Ovary (tissue), 9 donors: ENCODE data around the gene GPRASP3. TPM values are rescaled to one million over a fixed set of nuclear protein-coding genes. Genes with fewer than 3 reads are reported as not detected.

ENCODE experiments used
- DNase-seq, 5 donors: peaks; one replicate each; pipeline ENCODE4 v3.0.0-alpha.2; 2019 to 2020
- H3K27ac ChIP-seq, 2 donors: fragments of 200-600 bp; one replicate each; pipeline versions ENCODE4 v1.5.1 to v1.8.0; 2019 to 2022
- H3K27me3 ChIP-seq: fragments of 200-600 bp; one replicate; pipeline ENCODE4 v1.8.0; 2022
- H3K36me3 ChIP-seq: fragments of 200-600 bp; sonication (generic); one replicate; pipeline ENCODE4 v1.5.1; 2019
- H3K4me1 ChIP-seq: one replicate; pipeline ENCODE4 v1.8.1; 2013; ENCODE audit warnings: mild to moderate bottlenecking, moderate library complexity; ENCODE audit not compliant: insufficient read depth
- H3K4me3 ChIP-seq: fragments of 200-600 bp; sonication (generic); one replicate; pipeline ENCODE4 v1.5.1; 2017
- H3K9me3 ChIP-seq, 2 donors: fragments of 200-600 bp in 1 of 2; sonication (generic) in 1 of 2; one replicate each; pipeline versions ENCODE4 v1.5.1 to v1.8.1; 2013 to 2019; ENCODE audit warnings: mild to moderate bottlenecking in 1 of 2, moderate library complexity in 1 of 2
- EP300 ChIP-seq: sonication (generic); formaldehyde crosslinking; IDR thresholded peaks from one replicate; pipeline ENCODE4 v1.6.1; 2017; ENCODE audit warnings: antibody characterized with exemption
- POLR2A ChIP-seq: fragments of 450-650 bp; IDR thresholded peaks from one replicate; pipeline ENCODE4 v1.6.1; 2017; ENCODE audit warnings: antibody characterized with exemption, mild to moderate bottlenecking, moderate library complexity
- WGBS, 3 donors: extraction: QIAGEN DNeasy Blood & Tissue Kit in 1 of 3; methylation state at CpG; one replicate each; pipeline versions ENCODE4 v1.1.5 to v1.1.7; 2013 to 2017; 5-methylcytosine and 5-hydroxymethylcytosine counted together
- intact Hi-C, 4 donors: fragments of 100-400 bp; cut with DNase I; formaldehyde crosslinking; loops; one replicate each; pipeline versions ENCODE4 v1.11.0 to v1.15.1; 2022 to 2023
- polyA plus RNA-seq, 2 donors: library from polyadenylated mRNA; stranded (reverse); fragments of 200-250 nt in 1 of 2; fragments of 350-450 nt in 1 of 2; fragmentation: Illumina TruSeq in 1 of 2; extraction: RNeasy Lipid Tissue Mini Kit (QIAGEN cat#74804) in 1 of 2; gene quantifications; one replicate each; pipeline ENCODE4 v1.2.3, GENCODE V29; 2013 to 2014
- small RNA-seq: library from RNA; depleted of rRNA; stranded (forward); fragments of <200 nt; gene quantifications from one replicate; pipeline ENCODE3, GENCODE V24; 2016
- total RNA-seq, 7 donors: library from RNA; depleted of rRNA in 2 of 7; stranded (reverse); fragments of >200 nt in 2 of 7; fragmentation: NEBNext Ultra II Directional in 3 of 7; extraction: Animal tissue kit (Norgen Biotek cat#: 25700) in 3 of 7; gene quantifications; one replicate each; pipeline versions ENCODE4 v1.1.0 to v1.2.4, GENCODE V29; 2016 to 2023
- TF ChIP-seq, protein P1 (sequence below), 3 donors: fragments of 450-650 bp in 2 of 3; fragments of 200-600 bp in 1 of 3; IDR thresholded peaks; one replicate each; pipeline versions ENCODE4 v1.5.1 to v1.8.0; 2016 to 2022; ENCODE audit warnings: antibody characterized with exemption in 3 of 3, mild to moderate bottlenecking in 1 of 3
- donor health status: DM: no; HTN: no; CAD: no; lungs with moderate emphysema.
- donor health status: DM: no; HTN: no; CAD: no.
- donor health status: Bipolar disorder and iron deficiency.
- donor health status: DM: yes; HTN: yes; CAD: no.
- donor health status: DM: no; HTN: no; CAD: no.
- donor health status: DM: yes; HTN: yes; CAD: no.

GPRASP3 gene
- total and polyA plus RNA-seq, 9 donors, result 3.2 to 15.4 (median 8.8) TPM

DNA sequence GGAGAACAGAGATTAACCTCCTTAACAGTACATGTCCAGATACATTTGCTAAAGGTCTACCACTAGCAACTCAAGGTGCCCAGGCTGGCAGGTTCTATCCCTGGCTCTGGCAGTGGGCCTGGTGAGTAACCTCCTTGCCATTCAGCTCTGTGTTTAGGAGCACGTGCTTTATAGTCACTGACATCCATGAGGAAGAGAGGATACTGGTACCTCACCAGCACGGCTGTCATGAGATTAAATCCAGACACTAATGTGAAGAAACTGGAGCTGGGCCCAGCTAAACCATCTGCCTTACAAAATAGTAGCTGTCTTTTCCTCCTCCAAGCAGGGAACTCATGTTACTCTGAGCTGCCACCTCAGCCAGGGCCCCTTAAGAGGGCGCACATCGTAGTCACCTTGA lies 45.3 kb downstream of the GPRASP3 start:
- H3K4me1 ChIP-seq, result peaks cover 1% of the 10 kb centered on the region
- TF ChIP-seq POLR2A (no peak), EP300 (no peak)
- TF ChIP-seq, protein P1, sequence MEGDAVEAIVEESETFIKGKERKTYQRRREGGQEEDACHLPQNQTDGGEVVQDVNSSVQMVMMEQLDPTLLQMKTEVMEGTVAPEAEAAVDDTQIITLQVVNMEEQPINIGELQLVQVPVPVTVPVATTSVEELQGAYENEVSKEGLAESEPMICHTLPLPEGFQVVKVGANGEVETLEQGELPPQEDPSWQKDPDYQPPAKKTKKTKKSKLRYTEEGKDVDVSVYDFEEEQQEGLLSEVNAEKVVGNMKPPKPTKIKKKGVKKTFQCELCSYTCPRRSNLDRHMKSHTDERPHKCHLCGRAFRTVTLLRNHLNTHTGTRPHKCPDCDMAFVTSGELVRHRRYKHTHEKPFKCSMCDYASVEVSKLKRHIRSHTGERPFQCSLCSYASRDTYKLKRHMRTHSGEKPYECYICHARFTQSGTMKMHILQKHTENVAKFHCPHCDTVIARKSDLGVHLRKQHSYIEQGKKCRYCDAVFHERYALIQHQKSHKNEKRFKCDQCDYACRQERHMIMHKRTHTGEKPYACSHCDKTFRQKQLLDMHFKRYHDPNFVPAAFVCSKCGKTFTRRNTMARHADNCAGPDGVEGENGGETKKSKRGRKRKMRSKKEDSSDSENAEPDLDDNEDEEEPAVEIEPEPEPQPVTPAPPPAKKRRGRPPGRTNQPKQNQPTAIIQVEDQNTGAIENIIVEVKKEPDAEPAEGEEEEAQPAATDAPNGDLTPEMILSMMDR (IDR thresholded peaks at IDR 0.05), result no peak
- intact Hi-C loops, result no loop called here
- 55 to 59% (median 56%) methylated on average over 4 of the region's 4 CpGs for WGBS, 3 donors
- H3K4me3 ChIP-seq, result no peak overlapping the region
- no peak for DNase-seq
- no peak overlapping the region for H3K27ac ChIP-seq
- H3K36me3 ChIP-seq, result no peaks in the 10 kb centered on the region
- no peaks in the 10 kb centered on the region for H3K27me3 ChIP-seq
- H3K9me3 ChIP-seq, result no peaks in the 10 kb centered on the region

DNA sequence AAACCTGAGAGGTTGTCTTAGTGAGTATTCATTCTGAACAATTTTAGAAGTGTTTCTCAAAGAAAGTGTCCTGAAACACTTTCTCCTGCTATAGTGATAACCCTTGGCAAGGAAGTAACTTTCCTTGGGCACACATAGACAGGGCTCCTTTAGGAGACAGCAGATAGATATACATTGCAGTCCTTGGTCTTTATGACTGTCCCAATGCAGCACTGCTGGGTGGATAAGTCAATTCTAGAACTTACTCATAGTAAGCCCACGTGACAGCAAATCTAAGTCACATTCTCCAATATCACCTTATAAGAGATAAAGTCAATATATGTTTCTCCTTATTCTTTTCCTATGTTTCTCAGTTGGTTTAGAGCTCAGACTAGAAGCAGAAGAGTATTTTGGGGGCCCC lies 46.7 kb downstream of the GPRASP3 start:
- TF ChIP-seq EP300, result no peak
- TF ChIP-seq, protein P1 (IDR thresholded peaks at IDR 0.05), result no peak
- no peak for TF ChIP-seq POLR2A
- H3K27ac ChIP-seq, result no peak overlapping the region
- H3K27me3 ChIP-seq, result no peaks in the 10 kb centered on the region
- DNase-seq, result no peak
- H3K4me1 ChIP-seq, result peaks cover 1% of the 10 kb centered on the region
- intact Hi-C loops, result no loop called here
- no peaks in the 10 kb centered on the region for H3K9me3 ChIP-seq
- H3K4me3 ChIP-seq, result no peak overlapping the region
- 59 to 67% (median 59%) methylated on average over 1 of the region's 1 CpG for WGBS, 3 donors
- H3K36me3 ChIP-seq, result no peaks in the 10 kb centered on the region

DNA sequence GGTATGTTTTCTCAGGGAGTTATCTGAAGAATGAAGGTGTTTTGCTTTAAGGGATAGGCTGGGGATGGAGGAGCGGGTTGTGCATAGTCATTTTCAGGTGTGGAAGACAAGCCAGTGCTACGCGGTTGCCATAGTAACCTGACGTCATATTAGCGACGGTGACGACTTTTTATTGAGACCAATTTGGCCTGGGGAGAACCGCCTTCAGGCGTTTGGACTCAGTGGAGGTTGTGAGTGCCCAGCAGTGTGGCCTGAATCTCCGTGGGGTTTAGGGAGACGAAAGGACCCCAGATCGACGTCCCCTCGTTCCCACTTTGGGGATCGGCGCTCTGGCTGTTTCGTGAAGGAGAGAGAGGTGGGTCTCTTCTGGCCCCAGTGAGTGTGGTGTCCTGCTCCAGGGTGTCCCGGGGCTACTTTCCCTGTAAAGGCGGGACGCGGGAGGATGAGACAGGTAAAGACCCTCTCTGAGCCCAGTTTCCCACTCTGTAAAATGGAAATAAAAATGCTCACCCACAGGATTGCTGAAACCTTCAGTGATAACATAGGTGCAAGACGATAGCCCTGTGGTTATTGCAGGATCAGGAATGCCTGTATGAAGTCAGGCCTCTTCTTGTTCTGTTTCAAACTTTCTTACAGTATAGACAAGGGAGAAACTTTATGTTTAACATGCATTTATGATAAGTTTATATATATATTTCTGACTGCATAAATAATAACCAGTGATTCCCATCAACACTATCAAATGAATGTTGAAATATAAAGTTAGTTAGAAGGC lies 48.6 kb downstream of the GPRASP3 start:
- intact Hi-C loops, result no loop called here
- Histone ChIP-seq H3K27me3 (no peaks in the 10 kb centered on the region), H3K9me3 (no peaks in the 10 kb centered on the region), H3K4me1 (peaks cover 1% of the 10 kb centered on the region), H3K4me3 (peak overlapping the region; percentile 43), H3K36me3 (no peaks in the 10 kb centered on the region), H3K27ac (no peak overlapping the region)
- no peak for TF ChIP-seq EP300
- no peak for TF ChIP-seq POLR2A
- TF ChIP-seq, protein P1 (IDR thresholded peaks at IDR 0.05), result no peak
- 16 to 28% (median 18%) methylated on average over 22 of the region's 22 CpGs for WGBS, 3 donors
- peak; percentile 60 to 82 (median 72) for DNase-seq

Small RNAs within 50 kb of the gene (small RNA-seq; reads per million reads assigned to genes)
- gene RNU6-589P, result not detected

Other genes starting within 250 kb of the GPRASP3 start
- gene TCP11X2, start 248.9 kb upstream of the GPRASP3 start, total RNA-seq, result under 1 TPM in 1 of 7 donors, not detected in 6; 0.22 TPM
- gene TCP11X2, start 248.9 kb upstream of the GPRASP3 start, polyA plus RNA-seq, result not detected
- 1 to 10 TPM in 6 of 7 donors, under 1 TPM in 1; 0.74 to 9.4 (median 2.8) TPM for gene TMSB15A, start 204.0 kb upstream of the GPRASP3 start, total RNA-seq
- gene TMSB15A, start 204.0 kb upstream of the GPRASP3 start, polyA plus RNA-seq, result 10 to 100 TPM in 1 of 2 donors, 1 to 10 TPM in 1; 4.2 to 12.9 TPM
- 10 to 100 TPM; 10.6 to 17.6 (median 13.2) TPM for gene ARMCX5, start 121.2 kb upstream of the GPRASP3 start, total RNA-seq
- gene ARMCX5, start 121.2 kb upstream of the GPRASP3 start, polyA plus RNA-seq, result 10 to 100 TPM; 10.2 to 14.8 TPM
- 10 to 100 TPM; 18.5 to 61.8 (median 45.8) TPM for gene GPRASP1, start 69.3 kb upstream of the GPRASP3 start, total RNA-seq
- gene GPRASP1, start 69.3 kb upstream of the GPRASP3 start, polyA plus RNA-seq, result 10 to 100 TPM; 31.8 to 47.1 TPM
- gene GPRASP2, start 8.3 kb upstream of the GPRASP3 start, total RNA-seq, result 10 to 100 TPM; 19.6 to 60.6 (median 39.1) TPM
- gene GPRASP2, start 8.3 kb upstream of the GPRASP3 start, polyA plus RNA-seq, result 10 to 100 TPM; 33.3 to 42.2 TPM
- 1 to 10 TPM in 3 of 7 donors, under 1 TPM in 3, not detected in 1; 0.47 to 3.7 (median 0.96) TPM for gene RAB40AL, start 216.5 kb downstream of the GPRASP3 start, total RNA-seq
- not detected for gene RAB40AL, start 216.5 kb downstream of the GPRASP3 start, polyA plus RNA-seq